Motor neuron (in vitro differentiated cells): ENCODE measurements around the gene JMJD1C. TPM values are rescaled to one million over a fixed set of nuclear protein-coding genes. Genes with fewer than 3 reads are reported as not detected.
A peak's percentile ranks its signal among the peaks of the same experiment; 100 is the strongest.

ENCODE experiments used
- ATAC-seq, 8 experiments: fragments of 200-7000 bp; cut with Tn5 transposase; replicated peaks in 6 of 8; 2 replicates each; pipeline ENCODE4 v1.8.0; 2021; ENCODE audit warnings: mild to moderate bottlenecking in 8 of 8, moderate library complexity in 8 of 8
- H3K27ac ChIP-seq, 2 donors: fragments of 250-450 bp; sonication (Bioruptor Pico); 2 replicates each; pipeline ENCODE4 v1.9.0; 2021; ENCODE audit warnings: antibody characterized with exemption in 2 of 2, mild to moderate bottlenecking in 2 of 2, moderate library complexity in 1 of 2
- H3K4me1 ChIP-seq, 2 donors: fragments of 250-450 bp; sonication (Bioruptor Pico); replicated peaks in 1 of 2; 2 replicates each; pipeline ENCODE4 v1.6.1; 2021; ENCODE audit warnings: antibody characterized with exemption in 2 of 2, mild to moderate bottlenecking in 2 of 2, moderate library complexity in 1 of 2
- H3K4me3 ChIP-seq, 5 donors: fragments of 250-450 bp; sonication (Bioruptor Pico); 2 replicates each; pipeline ENCODE4 v1.9.0; 2021; ENCODE audit warnings: antibody characterized with exemption in 5 of 5, mild to moderate bottlenecking in 5 of 5, moderate library complexity in 4 of 5
- WGBS, 10 experiments: fragments of 450-650 bp; shearing (Covaris generic); methylation state at CpG; one replicate each; pipeline ENCODE4 v1.0.0; 2022; 5-methylcytosine and 5-hydroxymethylcytosine counted together
- in situ Hi-C, 9 experiments: fragments of 400-800 bp; cut with MboI; loops; one replicate each; pipeline ENCODE4 v1.15.0; 2021; ENCODE audit warnings: low sequenced_read_pairs in 9 of 9, low pct_unique_long_range_greater_than_20kb in 2 of 9; ENCODE audit not compliant: unreplicated experiment in 9 of 9
- total RNA-seq, 8 experiments: library from RNA; unstranded; fragments of 300-600 nt; gene quantifications; 2 replicates each; pipeline versions ENCODE4 v1.2.3 to v1.2.4, GENCODE V29; 2022

The JMJD1C gene
- total RNA-seq, 8 experiments from 2014 or later, result 48.3 to 137 (median 57.1) TPM

DNA sequence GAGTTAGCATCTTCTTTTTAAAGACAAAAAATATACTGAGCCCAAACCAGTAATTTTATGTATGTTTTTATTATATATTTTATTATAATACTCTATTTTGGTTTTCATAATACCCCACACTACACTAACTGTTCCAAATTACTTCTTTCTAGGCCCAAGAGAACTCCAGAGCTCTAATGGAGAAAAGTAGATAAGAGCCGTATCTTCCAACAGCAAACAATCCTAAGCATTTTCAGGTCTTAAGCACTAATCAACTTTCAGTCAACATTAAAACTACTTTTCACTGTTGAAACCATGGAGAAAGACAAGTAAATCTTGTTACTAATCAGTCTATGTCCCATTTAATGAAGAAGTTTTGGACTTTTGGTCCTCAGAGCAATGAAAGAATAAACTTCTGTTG, 55.1 kb downstream of the JMJD1C start:
- WGBS, 10 experiments, result 100% methylated on average over 1 of the region's 1 CpG; no CpG with 5 or more reads in 3 of the 10 experiments
- peaks cover 0 to 6% of the 10 kb centered on the region in 2 donors for H3K4me1 ChIP-seq
- no peak overlapping the region for H3K4me3 ChIP-seq
- no peak for ATAC-seq
- no peak overlapping the region for H3K27ac ChIP-seq
- in situ Hi-C loops, result no loop called here

- Histone ChIP-seq H3K4me3 (no peak overlapping the region), H3K27ac (no peak overlapping the region), H3K4me1 (peaks cover 0 to 6% of the 10 kb centered on the region in 2 donors)
- in situ Hi-C loops, result no loop called here
- WGBS, 10 experiments, result 42 to 100% (median 93%) methylated on average over 1 to 2 of the region's 2 CpGs; no CpG with 5 or more reads in 2 of the 10 experiments
- ATAC-seq, result peak in 5 of 8 experiments; percentile 41 to 80 (median 65)
These were observed 56.2 kb downstream of the JMJD1C start for GRCh38 chr10:63409465-63410027.

DNA sequence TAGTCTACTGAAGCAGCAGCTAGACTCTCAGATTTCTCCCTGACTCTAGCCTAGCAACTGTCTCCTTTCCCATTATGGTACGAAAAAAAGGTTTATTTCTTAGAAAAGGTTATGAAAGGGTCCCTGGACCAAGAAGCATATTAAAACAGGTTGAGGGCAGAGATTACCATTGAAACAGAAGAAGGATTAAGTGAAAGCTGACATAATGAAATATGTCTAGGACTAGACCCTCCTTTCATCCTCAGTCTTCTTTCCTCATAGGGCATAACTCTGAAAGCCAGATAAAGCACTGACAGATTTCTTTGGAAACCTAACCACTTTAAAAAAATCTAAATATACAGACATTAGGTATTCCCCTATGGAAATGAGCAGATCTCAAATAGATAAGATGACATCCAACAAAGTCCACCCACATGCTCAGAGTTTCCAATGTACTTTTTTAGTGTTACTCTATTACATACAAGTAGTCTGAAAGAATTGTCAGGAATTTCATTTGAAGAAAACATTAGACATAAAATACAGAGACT, 58.6 kb downstream of the JMJD1C start:
- peak in 2 of 8 experiments; percentile 23 to 38 for ATAC-seq
- Histone ChIP-seq H3K4me3 (no peak overlapping the region), H3K4me1 (peaks cover 0 to 6% of the 10 kb centered on the region in 2 donors), H3K27ac (no peak overlapping the region)
- in situ Hi-C loops, result no loop called here
- WGBS, 10 experiments, result 13 to 100% (median 90%) methylated on average over 1 of the region's 1 CpG; no CpG with 5 or more reads in 3 of the 10 experiments

DNA sequence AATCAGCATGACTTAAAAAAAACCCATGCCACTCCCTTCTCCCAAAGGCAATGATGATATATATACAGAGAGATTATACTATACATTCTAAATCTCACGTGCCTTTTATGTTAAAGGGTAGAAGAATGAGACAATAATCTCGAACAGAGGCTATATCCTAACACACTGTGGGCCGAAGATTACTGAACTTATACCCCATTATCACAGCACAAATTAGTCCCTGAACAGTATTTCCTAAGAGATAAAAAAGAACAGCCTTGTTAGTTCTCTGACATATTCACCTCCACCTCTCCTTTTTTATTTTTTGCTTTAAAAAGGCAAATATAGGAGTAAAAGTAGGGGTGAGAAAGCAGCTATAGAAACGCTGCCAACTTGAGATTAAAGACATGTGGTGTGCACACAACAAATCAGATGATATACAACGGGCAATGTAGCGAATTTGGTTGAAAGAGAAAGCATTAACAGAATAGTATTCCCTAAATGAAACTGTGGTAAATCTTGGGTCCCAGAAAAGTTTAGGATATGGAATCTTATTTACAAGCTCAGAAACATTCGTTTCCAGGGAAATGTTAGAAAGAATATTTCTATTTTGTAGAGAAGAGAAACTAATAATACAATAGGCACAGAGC, 69.5 kb downstream of the JMJD1C start:
- WGBS, 10 experiments, result 13 to 98% (median 86%) methylated on average over 3 to 7 of the region's 7 CpGs
- H3K4me3 ChIP-seq, result no peak overlapping the region
- ATAC-seq, result peak in 2 of 8 experiments; percentile 42 to 60
- in situ Hi-C loops, result no loop called here
- no peaks in the 10 kb centered on the region for H3K4me1 ChIP-seq
- no peak overlapping the region for H3K27ac ChIP-seq

GRCh38 chr10:63393050-63393449, 72.7 kb downstream of the JMJD1C start:
- in situ Hi-C loops, result no loop called here
- no peak for ATAC-seq
- no peak overlapping the region for H3K4me3 ChIP-seq
- WGBS, 10 experiments, result 72 to 100% (median 97%) methylated on average over 2 to 7 of the region's 7 CpGs
- H3K27ac ChIP-seq, result no peak overlapping the region
- no peaks in the 10 kb centered on the region for H3K4me1 ChIP-seq

GRCh38 chr10:63392224-63392623, 73.6 kb downstream of the JMJD1C start:
- Histone ChIP-seq H3K4me3 (no peak overlapping the region), H3K27ac (no peak overlapping the region), H3K4me1 (no peaks in the 10 kb centered on the region)
- no peak for ATAC-seq
- in situ Hi-C loops, result no loop called here
- 83 to 100% (median 96%) methylated on average over 3 to 6 of the region's 6 CpGs for WGBS, 10 experiments

DNA sequence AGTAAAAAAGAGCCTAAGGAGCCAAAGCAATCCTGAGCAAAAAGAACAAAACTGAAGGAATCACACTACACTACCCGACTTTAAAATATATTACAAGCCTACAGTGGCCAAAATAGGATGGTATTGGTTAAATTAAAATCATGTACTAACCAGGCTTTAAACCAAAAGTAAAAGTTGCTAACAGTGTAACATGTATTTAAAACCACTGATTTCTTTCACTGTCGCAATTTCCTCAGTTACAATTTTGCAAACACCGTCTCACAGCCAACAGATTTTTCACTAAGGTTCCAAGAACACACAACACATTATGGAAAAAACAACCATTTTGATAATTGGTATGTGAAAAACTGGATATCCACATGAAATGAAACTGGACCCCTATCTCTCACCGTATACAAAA, 74.0 kb downstream of the JMJD1C start:
- Histone ChIP-seq H3K27ac (no peak overlapping the region), H3K4me3 (no peak overlapping the region), H3K4me1 (no peaks in the 10 kb centered on the region)
- in situ Hi-C loops, result no loop called here
- WGBS, 10 experiments, result 89 to 100% (median 97%) methylated on average over 2 to 4 of the region's 4 CpGs
- ATAC-seq, result no peak

DNA sequence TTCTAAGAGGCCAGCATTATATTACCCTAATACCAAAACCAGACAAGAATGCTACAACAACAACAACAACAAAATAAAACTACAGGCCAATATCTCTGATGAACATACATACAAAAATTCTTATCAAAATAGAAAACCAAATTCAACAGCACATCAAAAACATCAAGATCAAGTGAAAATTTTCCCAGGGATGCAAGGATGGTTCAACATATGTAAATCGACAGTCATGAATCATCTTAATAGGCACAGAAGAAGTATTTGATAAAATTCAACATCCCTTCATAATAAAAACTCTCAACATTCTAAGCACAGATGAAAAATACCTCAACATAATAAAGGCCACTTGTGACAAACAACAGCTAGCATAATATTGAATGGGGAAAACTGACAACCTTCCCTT, 75.3 kb downstream of the JMJD1C start:
- in situ Hi-C loops, result no loop called here

DNA sequence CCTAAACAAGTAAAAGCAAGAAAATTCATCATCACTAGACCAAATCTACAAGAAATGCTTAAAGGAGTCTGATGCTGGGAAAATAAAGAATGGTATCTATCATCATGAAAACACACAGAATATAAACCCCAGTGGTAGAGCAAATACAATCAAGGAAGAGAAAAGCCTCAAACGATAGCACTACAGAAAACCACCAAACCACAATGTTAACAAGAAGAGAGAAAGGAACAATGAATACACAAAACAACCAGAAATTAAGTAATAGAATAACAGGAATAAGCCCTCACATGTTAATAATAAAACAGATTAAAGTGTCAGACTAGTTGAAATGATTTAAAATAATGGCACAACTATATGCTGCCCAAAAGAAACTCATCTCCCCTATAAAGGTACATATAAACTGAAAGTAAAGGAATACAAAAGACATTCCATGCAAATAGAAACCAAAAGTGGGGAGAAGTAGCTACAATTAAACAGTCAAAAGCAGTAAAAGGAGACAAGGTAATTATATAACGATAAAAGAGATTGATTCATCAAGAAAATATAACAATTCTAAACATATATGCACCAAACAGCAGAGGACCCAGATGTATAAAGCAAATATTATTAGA, 77.3 kb downstream of the JMJD1C start:
- no peaks in the 10 kb centered on the region for H3K4me1 ChIP-seq
- H3K4me3 ChIP-seq, result no peak overlapping the region
- WGBS, 10 experiments, result 50 to 100% (median 80%) methylated on average over 1 to 2 of the region's 2 CpGs
- no peak for ATAC-seq
- no peak overlapping the region for H3K27ac ChIP-seq
- in situ Hi-C loops, result no loop called here

More for the DNA sequence above, 75.3 kb downstream of the JMJD1C start:
- WGBS, 10 experiments, result 89 to 100% (median 100%) methylated on average over 1 of the region's 1 CpG; no CpG with 5 or more reads in 4 of the 10 experiments
- Histone ChIP-seq H3K4me3 (no peak overlapping the region), H3K27ac (no peak overlapping the region), H3K4me1 (no peaks in the 10 kb centered on the region)
- ATAC-seq, result no peak

DNA sequence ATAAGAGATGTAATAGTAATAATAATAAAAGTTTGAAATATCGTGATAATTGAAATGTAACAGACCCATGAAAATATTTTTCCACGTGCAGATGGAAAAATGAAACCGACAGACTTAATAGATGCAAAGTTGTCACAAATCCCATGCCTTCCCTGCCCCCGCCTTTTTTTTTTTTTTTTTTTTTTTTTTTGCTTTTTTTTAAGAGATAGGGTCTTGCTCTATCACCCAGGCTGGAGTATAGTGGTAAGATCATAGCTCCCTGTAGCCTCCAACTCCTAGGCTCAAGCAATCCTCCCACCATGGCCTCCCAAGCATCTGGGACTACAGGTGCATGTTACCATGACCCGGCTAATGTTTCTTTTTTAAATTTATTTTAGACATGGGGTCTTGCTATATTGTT, 80.5 kb downstream of the JMJD1C start:
- Histone ChIP-seq H3K4me3 (no peak overlapping the region), H3K27ac (no peak overlapping the region), H3K4me1 (no peaks in the 10 kb centered on the region)
- 57 to 100% (median 85%) methylated on average over 2 to 5 of the region's 5 CpGs; no CpG with 5 or more reads in 2 of the 10 experiments for WGBS, 10 experiments
- no peak for ATAC-seq
- in situ Hi-C loops, result no loop called here

DNA sequence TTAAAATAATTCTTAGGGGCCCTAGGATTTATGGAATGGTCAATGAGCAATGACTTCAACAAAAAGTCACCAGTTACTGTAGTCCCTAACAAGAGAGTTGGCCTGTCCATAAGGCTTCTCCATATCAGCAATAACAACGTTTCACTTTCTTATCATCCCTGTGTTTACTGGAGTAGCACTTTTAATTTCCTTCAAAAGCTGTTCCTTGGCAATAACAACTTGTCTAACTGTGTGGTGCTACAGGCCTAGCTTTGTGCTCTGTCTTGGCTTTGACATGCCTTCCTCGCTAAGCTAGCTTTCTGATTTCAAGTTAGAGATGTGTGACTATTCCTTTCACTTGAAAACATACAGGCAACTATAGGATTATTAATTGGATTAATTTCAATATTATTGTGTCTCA, 81.1 kb downstream of the JMJD1C start:
- Histone ChIP-seq H3K4me3 (no peak overlapping the region), H3K27ac (no peak overlapping the region), H3K4me1 (no peaks in the 10 kb centered on the region)
- WGBS, 10 experiments, result 67 to 100% (median 92%) methylated on average over 1 to 2 of the region's 2 CpGs; no CpG with 5 or more reads in 4 of the 10 experiments
- in situ Hi-C loops, result no loop called here
- ATAC-seq, result no peak

GRCh38 chr10:63384001-63384400, 81.8 kb downstream of the JMJD1C start:
- Histone ChIP-seq H3K27ac (no peak overlapping the region), H3K4me3 (no peak overlapping the region), H3K4me1 (no peaks in the 10 kb centered on the region)
- 57 to 100% (median 100%) methylated on average over 1 of the region's 1 CpG; no CpG with 5 or more reads in 4 of the 10 experiments for WGBS, 10 experiments
- in situ Hi-C loops, result no loop called here
- no peak for ATAC-seq

- ATAC-seq, result no peak
- in situ Hi-C loops, result no loop called here
- no peak overlapping the region for H3K27ac ChIP-seq
- WGBS, 10 experiments, result 0 to 100% (median 80%) methylated on average over 1 of the region's 1 CpG; no CpG with 5 or more reads in 3 of the 10 experiments
- no peaks in the 10 kb centered on the region for H3K4me1 ChIP-seq
- no peak overlapping the region for H3K4me3 ChIP-seq
These were observed 82.6 kb downstream of the JMJD1C start for GRCh38 chr10:63383141-63383540.
